ENCODE results near the gene SCT.

DNA sequence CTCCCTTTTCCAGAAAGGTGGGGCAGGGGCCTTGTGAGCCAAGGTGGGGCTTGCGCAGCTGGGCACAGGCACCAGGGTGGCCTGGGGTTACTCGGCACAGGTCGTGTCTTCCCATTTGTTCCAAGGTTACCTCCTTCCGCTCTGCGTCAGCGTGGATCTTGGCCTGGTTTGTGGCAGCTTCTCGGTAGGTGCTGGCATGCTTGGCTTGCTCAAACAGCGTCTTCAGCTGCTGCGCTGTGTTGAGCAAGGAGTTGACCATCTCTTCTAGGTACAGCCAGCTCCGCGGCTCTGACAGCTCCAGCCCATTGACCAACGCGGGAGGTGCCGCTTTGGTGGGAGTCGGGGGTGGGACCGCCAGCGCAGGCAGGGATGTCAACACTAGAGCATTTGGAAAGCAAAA is 47.4 kb upstream of the SCT start:
- TF ChIP-seq POLR2A (IDR thresholded peaks at IDR 0.05) (no peak), POLR2AphosphoS5 (IDR thresholded peaks at IDR 0.05) (no peak), EP300 (IDR thresholded peaks at IDR 0.05) (no peak)
- TF ChIP-seq, protein P1, sequence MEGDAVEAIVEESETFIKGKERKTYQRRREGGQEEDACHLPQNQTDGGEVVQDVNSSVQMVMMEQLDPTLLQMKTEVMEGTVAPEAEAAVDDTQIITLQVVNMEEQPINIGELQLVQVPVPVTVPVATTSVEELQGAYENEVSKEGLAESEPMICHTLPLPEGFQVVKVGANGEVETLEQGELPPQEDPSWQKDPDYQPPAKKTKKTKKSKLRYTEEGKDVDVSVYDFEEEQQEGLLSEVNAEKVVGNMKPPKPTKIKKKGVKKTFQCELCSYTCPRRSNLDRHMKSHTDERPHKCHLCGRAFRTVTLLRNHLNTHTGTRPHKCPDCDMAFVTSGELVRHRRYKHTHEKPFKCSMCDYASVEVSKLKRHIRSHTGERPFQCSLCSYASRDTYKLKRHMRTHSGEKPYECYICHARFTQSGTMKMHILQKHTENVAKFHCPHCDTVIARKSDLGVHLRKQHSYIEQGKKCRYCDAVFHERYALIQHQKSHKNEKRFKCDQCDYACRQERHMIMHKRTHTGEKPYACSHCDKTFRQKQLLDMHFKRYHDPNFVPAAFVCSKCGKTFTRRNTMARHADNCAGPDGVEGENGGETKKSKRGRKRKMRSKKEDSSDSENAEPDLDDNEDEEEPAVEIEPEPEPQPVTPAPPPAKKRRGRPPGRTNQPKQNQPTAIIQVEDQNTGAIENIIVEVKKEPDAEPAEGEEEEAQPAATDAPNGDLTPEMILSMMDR (IDR thresholded peaks at IDR 0.05), result no peak

Data from upper lobe of left lung (tissue), 4 donors.